Hepatocyte (in vitro differentiated cells): Measurements from ENCODE around the gene SYVN1.

Experiments
- EZH2 ChIP-seq: fragments of 200-600 bp; sonication (generic); IDR thresholded peaks from 2 replicates; pipeline ENCODE4 v1.6.1; 2016; ENCODE audit warnings: antibody characterized with exemption, mild to moderate bottlenecking, borderline replicate concordance
- EZH2phosphoT487 ChIP-seq: fragments of 200-600 bp; sonication (generic); IDR thresholded peaks from one replicate; pipeline ENCODE4 v1.6.1; 2018; ENCODE audit warnings: antibody characterized with exemption, mild to moderate bottlenecking, low read depth, moderate library complexity; ENCODE audit not compliant: unreplicated experiment, severe bottlenecking
- TF ChIP-seq, protein P1 (sequence below): fragments of 200-600 bp; sonication (generic); IDR thresholded peaks from 2 replicates; pipeline ENCODE4 v1.5.1; 2016; ENCODE audit warnings: antibody characterized with exemption, mild to moderate bottlenecking; ENCODE audit not compliant: poor library complexity

DNA sequence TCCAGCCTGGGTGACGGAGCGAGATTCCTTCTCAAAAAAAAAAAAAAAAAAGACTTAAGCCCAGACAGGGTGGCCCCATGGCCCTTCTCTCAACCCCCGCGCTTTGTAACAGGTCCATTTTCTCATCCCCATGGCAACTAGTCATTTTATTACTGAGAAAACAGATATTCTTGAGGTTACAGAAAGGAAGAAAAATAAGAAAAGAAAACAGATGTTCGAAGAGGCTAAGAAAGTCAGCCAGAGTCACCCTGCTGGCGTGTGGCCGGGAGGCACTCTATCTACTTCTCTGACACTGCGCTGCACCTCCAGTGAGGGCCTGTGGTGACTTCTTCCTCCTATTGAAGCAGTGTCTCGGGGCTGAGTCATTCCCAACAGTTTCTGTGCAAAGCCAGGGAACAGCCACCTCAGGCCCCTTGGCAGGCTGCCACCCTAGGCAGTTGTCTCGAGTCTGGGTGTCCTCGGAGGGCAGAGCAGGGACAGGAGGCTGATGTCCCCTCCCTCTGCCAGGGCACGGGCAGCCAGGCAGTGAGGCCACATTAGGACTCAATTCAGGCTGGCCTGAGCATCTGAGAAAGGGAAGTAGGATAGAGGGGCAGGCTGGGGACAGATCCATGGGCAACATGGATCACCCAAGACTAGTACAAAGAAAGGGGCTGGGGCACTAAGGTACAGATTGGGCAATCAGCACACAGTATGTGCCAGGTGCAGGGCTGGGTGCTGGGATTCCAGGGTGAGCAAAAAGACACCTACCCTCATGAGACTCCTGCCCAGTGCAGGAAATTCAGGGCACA lies 16.4 kb upstream of the SYVN1 start:
- TF ChIP-seq, protein P1, sequence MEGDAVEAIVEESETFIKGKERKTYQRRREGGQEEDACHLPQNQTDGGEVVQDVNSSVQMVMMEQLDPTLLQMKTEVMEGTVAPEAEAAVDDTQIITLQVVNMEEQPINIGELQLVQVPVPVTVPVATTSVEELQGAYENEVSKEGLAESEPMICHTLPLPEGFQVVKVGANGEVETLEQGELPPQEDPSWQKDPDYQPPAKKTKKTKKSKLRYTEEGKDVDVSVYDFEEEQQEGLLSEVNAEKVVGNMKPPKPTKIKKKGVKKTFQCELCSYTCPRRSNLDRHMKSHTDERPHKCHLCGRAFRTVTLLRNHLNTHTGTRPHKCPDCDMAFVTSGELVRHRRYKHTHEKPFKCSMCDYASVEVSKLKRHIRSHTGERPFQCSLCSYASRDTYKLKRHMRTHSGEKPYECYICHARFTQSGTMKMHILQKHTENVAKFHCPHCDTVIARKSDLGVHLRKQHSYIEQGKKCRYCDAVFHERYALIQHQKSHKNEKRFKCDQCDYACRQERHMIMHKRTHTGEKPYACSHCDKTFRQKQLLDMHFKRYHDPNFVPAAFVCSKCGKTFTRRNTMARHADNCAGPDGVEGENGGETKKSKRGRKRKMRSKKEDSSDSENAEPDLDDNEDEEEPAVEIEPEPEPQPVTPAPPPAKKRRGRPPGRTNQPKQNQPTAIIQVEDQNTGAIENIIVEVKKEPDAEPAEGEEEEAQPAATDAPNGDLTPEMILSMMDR: no peak
- TF ChIP-seq EZH2: no peak
- no peak for TF ChIP-seq EZH2phosphoT487
